ENCODE measurements around the gene DNAJC4.
A peak's percentile ranks its signal among the peaks of the same experiment; 100 is the strongest.

DNAJC4 gene

DNA sequence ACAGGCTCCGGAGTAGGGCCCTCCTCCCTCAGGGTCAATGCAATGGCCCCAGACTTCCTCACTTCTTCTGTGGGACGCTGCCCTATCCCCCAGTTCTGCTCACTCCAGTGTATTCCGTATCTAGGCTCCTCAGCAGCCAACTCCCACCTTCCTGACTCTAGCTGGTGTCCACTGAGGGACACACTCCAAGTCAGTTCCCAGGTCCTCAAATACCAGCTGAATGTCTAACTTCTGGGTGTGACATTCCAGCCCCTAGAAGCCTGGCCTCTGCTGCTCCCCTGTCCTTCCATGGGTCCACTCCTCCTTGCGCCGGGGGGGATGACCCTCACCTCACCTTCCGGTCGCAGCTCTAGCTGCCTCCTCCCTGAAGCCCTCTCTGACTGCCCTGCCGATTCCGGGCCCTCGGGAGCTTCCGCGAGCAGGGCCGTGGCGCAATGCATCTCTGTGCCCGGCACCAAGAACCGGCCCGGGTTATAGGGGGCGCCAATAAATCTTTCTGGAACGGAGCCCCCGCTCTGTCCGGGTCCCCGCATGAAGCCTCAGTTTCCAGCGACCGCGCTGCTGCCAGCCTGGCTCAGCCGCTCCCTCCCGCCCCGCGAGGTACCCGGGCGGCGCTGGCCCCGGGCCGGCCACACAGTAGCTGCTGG is 38.7 kb downstream of the DNAJC4 start:
- Histone ChIP-seq H3K9me2 (ENCODE audit: low read depth, low read length) (no peaks in the 10 kb centered on the region), H3K36me3 (ENCODE audit: insufficient read depth, low read length) (no peaks in the 10 kb centered on the region), H4K20me1 (ENCODE audit: insufficient read depth, low read length) (no peaks in the 10 kb centered on the region), H3K4me3 (ENCODE audit: low read depth, low read length, poor library complexity, severe bottlenecking) (peak overlapping the region; percentile 74), H3K4me1 (ENCODE audit: insufficient read depth, low read length, severe bottlenecking) (peaks cover 27% of the 10 kb centered on the region), H3K79me2 (ENCODE audit: insufficient read depth, low read length) (no peaks in the 10 kb centered on the region), H3K9me3 (ENCODE audit: low read length) (no peaks in the 10 kb centered on the region), H3K27ac (ENCODE audit: low read depth, low read length, poor library complexity, severe bottlenecking) (peak overlapping the region; percentile 91), H3K27me3 (ENCODE audit: insufficient read depth, low read length) (no peaks in the 10 kb centered on the region), H3K4me2 (ENCODE audit: low read length) (peak overlapping the region; percentile 93), H3F3A (ENCODE audit: insufficient read depth, low read length) (no peaks in the 10 kb centered on the region), H3K9ac (ENCODE audit: low read length) (peak overlapping the region; percentile 91), H2AFZ (ENCODE audit: low read length) (no peak overlapping the region)
- TF ChIP-seq, protein P1, sequence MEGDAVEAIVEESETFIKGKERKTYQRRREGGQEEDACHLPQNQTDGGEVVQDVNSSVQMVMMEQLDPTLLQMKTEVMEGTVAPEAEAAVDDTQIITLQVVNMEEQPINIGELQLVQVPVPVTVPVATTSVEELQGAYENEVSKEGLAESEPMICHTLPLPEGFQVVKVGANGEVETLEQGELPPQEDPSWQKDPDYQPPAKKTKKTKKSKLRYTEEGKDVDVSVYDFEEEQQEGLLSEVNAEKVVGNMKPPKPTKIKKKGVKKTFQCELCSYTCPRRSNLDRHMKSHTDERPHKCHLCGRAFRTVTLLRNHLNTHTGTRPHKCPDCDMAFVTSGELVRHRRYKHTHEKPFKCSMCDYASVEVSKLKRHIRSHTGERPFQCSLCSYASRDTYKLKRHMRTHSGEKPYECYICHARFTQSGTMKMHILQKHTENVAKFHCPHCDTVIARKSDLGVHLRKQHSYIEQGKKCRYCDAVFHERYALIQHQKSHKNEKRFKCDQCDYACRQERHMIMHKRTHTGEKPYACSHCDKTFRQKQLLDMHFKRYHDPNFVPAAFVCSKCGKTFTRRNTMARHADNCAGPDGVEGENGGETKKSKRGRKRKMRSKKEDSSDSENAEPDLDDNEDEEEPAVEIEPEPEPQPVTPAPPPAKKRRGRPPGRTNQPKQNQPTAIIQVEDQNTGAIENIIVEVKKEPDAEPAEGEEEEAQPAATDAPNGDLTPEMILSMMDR (IDR thresholded peaks at IDR 0.05; ENCODE audit: low read length) = peak; percentile 25; the same call in 1 of the 2 replicates
- no peak for TF ChIP-seq EZH2 (IDR thresholded peaks at IDR 0.05; ENCODE audit: borderline replicate concordance, low read length)

GRCh38 chr11:64269540-64270220 is 39.3 kb downstream of the DNAJC4 start:
- H4K20me1 ChIP-seq (ENCODE audit: insufficient read depth, low read length) = no peaks in the 10 kb centered on the region
- no peaks in the 10 kb centered on the region for H3K36me3 ChIP-seq (ENCODE audit: insufficient read depth, low read length)
- H3K79me2 ChIP-seq (ENCODE audit: insufficient read depth, low read length) = no peaks in the 10 kb centered on the region
- peak overlapping the region; percentile 91 for H3K27ac ChIP-seq (ENCODE audit: low read depth, low read length, poor library complexity, severe bottlenecking)
- no peaks in the 10 kb centered on the region for H3K27me3 ChIP-seq (ENCODE audit: insufficient read depth, low read length)
- H3K9ac ChIP-seq (ENCODE audit: low read length) = peak overlapping the region; percentile 91
- H3K4me3 ChIP-seq (ENCODE audit: low read depth, low read length, poor library complexity, severe bottlenecking) = peak overlapping the region; percentile 74
- H3F3A ChIP-seq (ENCODE audit: insufficient read depth, low read length) = no peaks in the 10 kb centered on the region
- peak overlapping the region; percentile 93 for H3K4me2 ChIP-seq (ENCODE audit: low read length)
- H2AFZ ChIP-seq (ENCODE audit: low read length) = no peak overlapping the region
- H3K9me2 ChIP-seq (ENCODE audit: low read depth, low read length) = no peaks in the 10 kb centered on the region
- TF ChIP-seq EZH2 (IDR thresholded peaks at IDR 0.05; ENCODE audit: borderline replicate concordance, low read length) = no peak
- TF ChIP-seq, protein P1 (IDR thresholded peaks at IDR 0.05; ENCODE audit: low read length) = no peak
- H3K9me3 ChIP-seq (ENCODE audit: low read length) = no peaks in the 10 kb centered on the region
- peaks cover 27% of the 10 kb centered on the region for H3K4me1 ChIP-seq (ENCODE audit: insufficient read depth, low read length, severe bottlenecking)

DNA sequence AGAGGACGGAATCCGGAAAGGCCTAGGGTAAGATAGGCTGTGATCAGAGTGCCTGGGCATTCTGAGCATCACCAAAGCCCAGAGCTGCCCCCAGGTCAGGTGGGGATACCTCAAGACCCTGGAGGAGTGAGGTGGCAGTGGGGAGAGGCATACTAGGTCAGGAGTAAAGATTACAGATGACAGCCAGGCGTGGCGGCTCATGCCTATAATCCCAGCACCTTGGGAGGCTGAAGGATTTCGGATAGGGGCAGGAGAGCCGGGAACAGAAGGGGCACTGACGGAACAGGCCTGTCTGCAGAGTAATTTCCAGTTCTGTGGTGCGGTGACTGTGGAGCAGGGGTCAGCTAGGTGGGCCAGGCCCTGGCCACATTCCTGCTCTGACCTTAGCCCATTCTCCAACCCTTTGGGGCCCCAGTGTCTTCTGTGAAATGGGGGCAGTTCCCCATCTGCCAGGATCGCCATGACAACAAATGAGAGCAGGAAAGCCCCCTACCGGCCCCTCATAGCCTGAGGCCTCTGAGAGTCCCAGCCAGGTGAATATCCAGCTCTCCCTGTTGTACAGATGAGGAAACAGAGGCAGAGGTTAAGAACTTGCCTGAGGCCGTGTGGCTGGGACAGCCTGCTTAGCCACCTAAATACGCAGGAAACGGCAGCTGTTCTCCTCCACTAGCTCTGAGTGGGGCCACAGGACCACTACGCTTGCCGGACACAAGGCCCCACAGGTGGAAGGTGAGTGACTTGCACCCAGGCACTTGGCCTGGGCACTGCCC is 44.9 kb downstream of the DNAJC4 start:
- Histone ChIP-seq H3K79me2 (ENCODE audit: insufficient read depth, low read length) (no peaks in the 10 kb centered on the region), H3K27ac (ENCODE audit: low read depth, low read length, poor library complexity, severe bottlenecking) (no peak overlapping the region), H3K36me3 (ENCODE audit: insufficient read depth, low read length) (peaks cover 16% of the 10 kb centered on the region; the same call in 1 of the 2 replicates), H3F3A (ENCODE audit: insufficient read depth, low read length) (no peaks in the 10 kb centered on the region), H3K27me3 (ENCODE audit: insufficient read depth, low read length) (no peaks in the 10 kb centered on the region), H3K4me3 (ENCODE audit: low read depth, low read length, poor library complexity, severe bottlenecking) (no peak overlapping the region), H3K9me3 (ENCODE audit: low read length) (no peaks in the 10 kb centered on the region), H2AFZ (ENCODE audit: low read length) (no peak overlapping the region), H3K9ac (ENCODE audit: low read length) (no peak overlapping the region), H3K9me2 (ENCODE audit: low read depth, low read length) (no peaks in the 10 kb centered on the region), H4K20me1 (ENCODE audit: insufficient read depth, low read length) (no peaks in the 10 kb centered on the region), H3K4me1 (ENCODE audit: insufficient read depth, low read length, severe bottlenecking) (peaks cover 11% of the 10 kb centered on the region), H3K4me2 (ENCODE audit: low read length) (no peak overlapping the region)
- TF ChIP-seq, protein P1 (IDR thresholded peaks at IDR 0.05; ENCODE audit: low read length) = no peak
- TF ChIP-seq EZH2 (IDR thresholded peaks at IDR 0.05; ENCODE audit: borderline replicate concordance, low read length) = no peak

All from OCI-LY1 (cell line).